GM21423 (cell line): Measurements from ENCODE around the gene GPR84.

Experiments used
- ATAC-seq: cut with Tn5 transposase; IDR thresholded peaks from one replicate; pipeline ENCODE4 v1.9.1; 2021; ENCODE audit warnings: mild to moderate bottlenecking, moderate library complexity; ENCODE audit not compliant: unreplicated experiment

Gene GPR84

GRCh38 chr12:54392485-54393206, 28.4 kb upstream of the GPR84 start:
- no peak for ATAC-seq

- no peak for ATAC-seq
Observed at GRCh38 chr12:54390668-54391551, 26.6 kb upstream of the GPR84 start.

GRCh38 chr12:54390176-54390667, 25.9 kb upstream of the GPR84 start:
- ATAC-seq: no peak

- no peak for ATAC-seq
Observed at GRCh38 chr12:54389607-54390175, 25.4 kb upstream of the GPR84 start.

GRCh38 chr12:54389134-54389508, 24.8 kb upstream of the GPR84 start:
- ATAC-seq: no peak

GRCh38 chr12:54388237-54389133, 24.2 kb upstream of the GPR84 start:
- ATAC-seq: no peak

- ATAC-seq: no peak
Observed at GRCh38 chr12:54387114-54387467, 22.8 kb upstream of the GPR84 start.

- no peak for ATAC-seq
Observed at GRCh38 chr12:54386403-54387113, 22.3 kb upstream of the GPR84 start.

- no peak for ATAC-seq
Observed at GRCh38 chr12:54385251-54385914, 21.1 kb upstream of the GPR84 start.

GRCh38 chr12:54384591-54385041, 20.3 kb upstream of the GPR84 start, which contains the start of gene ZNF385A:
Gene ZNF385A, minus strand, starts transcription at chr12:54384733. Its CDS starts 219 bp downstream, at chr12:54384514.
- no peak for ATAC-seq

- ATAC-seq: no peak
Observed at GRCh38 chr12:54383041-54383609, 18.8 kb upstream of the GPR84 start.

GRCh38 chr12:54381136-54381535, 16.9 kb upstream of the GPR84 start:
- no peak for ATAC-seq

- ATAC-seq: peak; percentile 80
Observed at GRCh38 chr12:54379398-54380201, 15.3 kb upstream of the GPR84 start.

GRCh38 chr12:54378796-54379397, 14.6 kb upstream of the GPR84 start:
- no peak for ATAC-seq

GRCh38 chr12:54377797-54378515, 13.7 kb upstream of the GPR84 start:
- no peak for ATAC-seq

GRCh38 chr12:54377007-54377406, 12.7 kb upstream of the GPR84 start:
- no peak for ATAC-seq

GRCh38 chr12:54376596-54376995, 12.3 kb upstream of the GPR84 start:
- ATAC-seq: no peak
